SK-N-SH treated with all-trans-retinoic acid at 6 μM for 48 hours (cell line): ENCODE data around the gene DYSF.

Source experiments
- ATAC-seq: fragments of 200-7000 bp; cut with Tn5 transposase; 3 replicates; pipeline ENCODE4 v1.9.1; 2020; ENCODE audit warnings: mild to moderate bottlenecking, moderate library complexity
- ARNTL ChIP-seq: fragments of 450-650 bp; formaldehyde crosslinking; IDR thresholded peaks from 2 replicates; pipeline ENCODE4 v1.5.0; 2020; ENCODE audit warnings: low read depth, mild to moderate bottlenecking, moderate library complexity, borderline replicate concordance
- BACH2 ChIP-seq: fragments of 250-450 bp; sonication (Bioruptor Pico); IDR thresholded peaks from 2 replicates; pipeline ENCODE4 v1.9.0; 2021; ENCODE audit warnings: mild to moderate bottlenecking, borderline replicate concordance
- CREB5 ChIP-seq: fragments of 250-450 bp; sonication (Bioruptor Pico); IDR thresholded peaks from 2 replicates; pipeline ENCODE4 v1.5.1; 2020; ENCODE audit warnings: low read depth, mild to moderate bottlenecking, moderate library complexity
- CSDC2 ChIP-seq: fragments of 250-450 bp; sonication (Bioruptor Pico); IDR thresholded peaks from 2 replicates; pipeline ENCODE4 v1.5.0; 2020; ENCODE audit warnings: mild to moderate bottlenecking, moderate library complexity
- CSRNP3 ChIP-seq: fragments of 250-450 bp; sonication (Bioruptor Pico); IDR thresholded peaks from 2 replicates; pipeline ENCODE4 v1.5.1; 2021; ENCODE audit warnings: mild to moderate bottlenecking, moderate library complexity
- ESRRG ChIP-seq: fragments of 250-450 bp; sonication (Bioruptor Pico); IDR thresholded peaks from 2 replicates; pipeline ENCODE4 v1.6.1; 2021; ENCODE audit warnings: mild to moderate bottlenecking
- GLIS3 ChIP-seq: fragments of 250-450 bp; sonication (Bioruptor Pico); IDR thresholded peaks from 2 replicates; pipeline ENCODE4 v1.5.0; 2020; ENCODE audit warnings: mild to moderate bottlenecking, moderate library complexity
- OSR1 ChIP-seq: fragments of 250-450 bp; sonication (Bioruptor Pico); IDR thresholded peaks from 2 replicates; pipeline ENCODE4 v1.8.0; 2022; ENCODE audit warnings: moderate library complexity, mild to moderate bottlenecking, inconsistent platforms
- PATZ1 ChIP-seq: fragments of 250-450 bp; sonication (Bioruptor Pico); IDR thresholded peaks from 2 replicates; pipeline ENCODE4 v1.8.0; 2020; ENCODE audit warnings: mild to moderate bottlenecking, moderate library complexity, borderline replicate concordance
- PPARA ChIP-seq: fragments of 250-450 bp; sonication (Bioruptor Pico); IDR thresholded peaks from 2 replicates; pipeline ENCODE4 v1.5.0; 2020; ENCODE audit warnings: mild to moderate bottlenecking, borderline replicate concordance
- RARB ChIP-seq: fragments of 250-450 bp; sonication (Bioruptor Pico); IDR thresholded peaks from 2 replicates; pipeline ENCODE4 v1.8.0; 2021; ENCODE audit warnings: mild to moderate bottlenecking, moderate library complexity
- TCF4 ChIP-seq: fragments of 250-450 bp; sonication (Bioruptor Pico); IDR thresholded peaks from 2 replicates; pipeline ENCODE4 v1.8.0; 2021; ENCODE audit warnings: mild to moderate bottlenecking, moderate library complexity, borderline replicate concordance
- TOX ChIP-seq: fragments of 250-450 bp; sonication (Bioruptor Pico); IDR thresholded peaks from 2 replicates; pipeline ENCODE4 v1.8.0; 2021; ENCODE audit warnings: mild to moderate bottlenecking, moderate library complexity, borderline replicate concordance
- ZC3H10 ChIP-seq: fragments of 250-450 bp; sonication (Bioruptor Pico); IDR thresholded peaks from 2 replicates; pipeline ENCODE4 v1.5.1; 2021; ENCODE audit warnings: mild to moderate bottlenecking, moderate library complexity
- ZFP3 ChIP-seq: fragments of 250-450 bp; sonication (Bioruptor Pico); IDR thresholded peaks from 2 replicates; pipeline ENCODE4 v1.5.0; 2020; ENCODE audit warnings: mild to moderate bottlenecking, moderate library complexity
- ZFP30 ChIP-seq: fragments of 450-650 bp; formaldehyde crosslinking; IDR thresholded peaks from 2 replicates; pipeline ENCODE4 v1.5.0; 2022; ENCODE audit warnings: mild to moderate bottlenecking, moderate library complexity
- ZNF565 ChIP-seq: fragments of 450-650 bp; formaldehyde crosslinking; conservative IDR thresholded peaks from 2 replicates; pipeline ENCODE4 v1.5.0; 2020; ENCODE audit warnings: low read depth, mild to moderate bottlenecking, moderate library complexity
- ZNF70 ChIP-seq: fragments of 450-650 bp; formaldehyde crosslinking; IDR thresholded peaks from 2 replicates; pipeline ENCODE4 v1.5.0; 2020; ENCODE audit warnings: mild to moderate bottlenecking, moderate library complexity
- ZNF8 ChIP-seq: fragments of 450-650 bp; formaldehyde crosslinking; IDR thresholded peaks from 2 replicates; pipeline ENCODE4 v1.5.0; 2020; ENCODE audit warnings: mild to moderate bottlenecking, moderate library complexity
- TF ChIP-seq, protein P1 (sequence below): fragments of 250-450 bp; sonication (Bioruptor Pico); IDR thresholded peaks from 2 replicates; pipeline ENCODE4 v1.5.0; 2020; ENCODE audit warnings: mild to moderate bottlenecking, moderate library complexity

Gene DYSF

GRCh38 chr2:71704131-71704561 is 250.8 kb downstream of the DYSF start:
- TF ChIP-seq CREB5 (CRISPR knock-in tag) = no peak
- TF ChIP-seq OSR1 (CRISPR knock-in tag) = no peak
- no peak for TF ChIP-seq RARB (CRISPR knock-in tag)
- no peak for TF ChIP-seq PPARA (CRISPR knock-in tag)
- no peak for TF ChIP-seq CSRNP3
- TF ChIP-seq CSDC2 (CRISPR knock-in tag) = no peak
- TF ChIP-seq BACH2 (CRISPR knock-in tag) = no peak
- no peak for TF ChIP-seq ZNF70 (CRISPR knock-in tag)
- TF ChIP-seq ZC3H10 = no peak
- no peak for TF ChIP-seq TOX (CRISPR knock-in tag)
- no peak for TF ChIP-seq ARNTL (CRISPR knock-in tag)
- TF ChIP-seq ZNF565 (CRISPR knock-in tag) = no peak
- no peak for TF ChIP-seq ZFP3 (CRISPR knock-in tag)
- TF ChIP-seq ESRRG (CRISPR knock-in tag) = no peak
- no peak for ATAC-seq

GRCh38 chr2:71704688-71705087 is 251.3 kb downstream of the DYSF start:
- no peak for TF ChIP-seq RARB (CRISPR knock-in tag)
- TF ChIP-seq ZFP30 = no peak
- no peak for TF ChIP-seq ARNTL (CRISPR knock-in tag)
- no peak for TF ChIP-seq PATZ1 (CRISPR knock-in tag)
- no peak for TF ChIP-seq ZNF565 (CRISPR knock-in tag)
- no peak for TF ChIP-seq ZFP3 (CRISPR knock-in tag)
- no peak for TF ChIP-seq CREB5 (CRISPR knock-in tag)
- TF ChIP-seq BACH2 (CRISPR knock-in tag) = no peak
- TF ChIP-seq GLIS3 = no peak
- no peak for TF ChIP-seq OSR1 (CRISPR knock-in tag)
- no peak for TF ChIP-seq PPARA (CRISPR knock-in tag)
- TF ChIP-seq ZNF8 (CRISPR knock-in tag) = no peak
- ATAC-seq = no peak

- ATAC-seq = no peak
- no peak for TF ChIP-seq TCF4 (CRISPR knock-in tag)
- TF ChIP-seq, protein P1, sequence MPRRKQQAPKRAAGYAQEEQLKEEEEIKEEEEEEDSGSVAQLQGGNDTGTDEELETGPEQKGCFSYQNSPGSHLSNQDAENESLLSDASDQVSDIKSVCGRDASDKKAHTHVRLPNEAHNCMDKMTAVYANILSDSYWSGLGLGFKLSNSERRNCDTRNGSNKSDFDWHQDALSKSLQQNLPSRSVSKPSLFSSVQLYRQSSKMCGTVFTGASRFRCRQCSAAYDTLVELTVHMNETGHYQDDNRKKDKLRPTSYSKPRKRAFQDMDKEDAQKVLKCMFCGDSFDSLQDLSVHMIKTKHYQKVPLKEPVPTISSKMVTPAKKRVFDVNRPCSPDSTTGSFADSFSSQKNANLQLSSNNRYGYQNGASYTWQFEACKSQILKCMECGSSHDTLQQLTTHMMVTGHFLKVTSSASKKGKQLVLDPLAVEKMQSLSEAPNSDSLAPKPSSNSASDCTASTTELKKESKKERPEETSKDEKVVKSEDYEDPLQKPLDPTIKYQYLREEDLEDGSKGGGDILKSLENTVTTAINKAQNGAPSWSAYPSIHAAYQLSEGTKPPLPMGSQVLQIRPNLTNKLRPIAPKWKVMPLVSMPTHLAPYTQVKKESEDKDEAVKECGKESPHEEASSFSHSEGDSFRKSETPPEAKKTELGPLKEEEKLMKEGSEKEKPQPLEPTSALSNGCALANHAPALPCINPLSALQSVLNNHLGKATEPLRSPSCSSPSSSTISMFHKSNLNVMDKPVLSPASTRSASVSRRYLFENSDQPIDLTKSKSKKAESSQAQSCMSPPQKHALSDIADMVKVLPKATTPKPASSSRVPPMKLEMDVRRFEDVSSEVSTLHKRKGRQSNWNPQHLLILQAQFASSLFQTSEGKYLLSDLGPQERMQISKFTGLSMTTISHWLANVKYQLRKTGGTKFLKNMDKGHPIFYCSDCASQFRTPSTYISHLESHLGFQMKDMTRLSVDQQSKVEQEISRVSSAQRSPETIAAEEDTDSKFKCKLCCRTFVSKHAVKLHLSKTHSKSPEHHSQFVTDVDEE (CRISPR knock-in tag) = no peak
- TF ChIP-seq, all 23 proteins: peak for 0
These were observed 252.0 kb downstream of the DYSF start for GRCh38 chr2:71705171-71705960.
